OCI-M1 (cell line): ENCODE results near the gene ARHGEF6.

ENCODE experiments used
- DNase-seq: peaks from one replicate; lab custom pipeline; 2025; lab: John Stamatoyannopoulos, UW

ARHGEF6 gene

GRCh38 chrX:136647677-136648360 lies 132.9 kb downstream of the ARHGEF6 start, which contains the start of gene CD40LG:
TSS of gene CD40LG (plus strand) at chrX:136648158. CDS start at chrX:136648249, 91 bp downstream.
- DNase-seq, result no peak

- DNase-seq, result no peak
Measured at GRCh38 chrX:136646602-136647239, 134.0 kb downstream of the ARHGEF6 start.

- DNase-seq, result no peak
Measured at GRCh38 chrX:136643243-136643642, 137.5 kb downstream of the ARHGEF6 start.

GRCh38 chrX:136639506-136640176 lies 141.1 kb downstream of the ARHGEF6 start:
- peak; percentile 20 for DNase-seq

GRCh38 chrX:136636121-136636520 lies 144.6 kb downstream of the ARHGEF6 start:
- peak; percentile 1 for DNase-seq

GRCh38 chrX:136635235-136635634 lies 145.5 kb downstream of the ARHGEF6 start:
- DNase-seq, result no peak

- no peak for DNase-seq
Measured at GRCh38 chrX:136630881-136631280, 149.9 kb downstream of the ARHGEF6 start.

- DNase-seq, result peak; percentile 6
Measured at GRCh38 chrX:136629084-136629750, 151.5 kb downstream of the ARHGEF6 start.

- no peak for DNase-seq
Measured at GRCh38 chrX:136627409-136627808, 153.3 kb downstream of the ARHGEF6 start.

GRCh38 chrX:136626891-136627290 lies 153.8 kb downstream of the ARHGEF6 start:
- DNase-seq, result no peak

GRCh38 chrX:136626237-136626636 lies 154.5 kb downstream of the ARHGEF6 start:
- peak; percentile 2 for DNase-seq

GRCh38 chrX:136625246-136625645 lies 155.5 kb downstream of the ARHGEF6 start:
- DNase-seq, result no peak

- DNase-seq, result no peak
Measured at GRCh38 chrX:136623396-136623795, 157.3 kb downstream of the ARHGEF6 start.

GRCh38 chrX:136622568-136622967 lies 158.2 kb downstream of the ARHGEF6 start:
- DNase-seq, result no peak

- no peak for DNase-seq
Measured at GRCh38 chrX:136620780-136621179, 160.0 kb downstream of the ARHGEF6 start.

- no peak for DNase-seq
Measured at GRCh38 chrX:136619899-136620505, 160.7 kb downstream of the ARHGEF6 start.

GRCh38 chrX:136616987-136617685 lies 163.6 kb downstream of the ARHGEF6 start:
- no peak for DNase-seq
